Loucy (cell line): ENCODE results near the gene KLF6.

Experiments used
- EZH2phosphoT487 ChIP-seq: fragments of 200-600 bp; IDR thresholded peaks from 2 replicates; pipeline ENCODE4 v1.6.1; 2018; ENCODE audit warnings: antibody characterized with exemption, mild to moderate bottlenecking, moderate library complexity, borderline replicate concordance
- TF ChIP-seq, protein P1 (sequence below): fragments of 200-600 bp; sonication (generic); conservative IDR thresholded peaks from 2 replicates; pipeline ENCODE4 v1.5.1; 2014; ENCODE audit warnings: mild to moderate bottlenecking, antibody characterized with exemption, low read length

DNA sequence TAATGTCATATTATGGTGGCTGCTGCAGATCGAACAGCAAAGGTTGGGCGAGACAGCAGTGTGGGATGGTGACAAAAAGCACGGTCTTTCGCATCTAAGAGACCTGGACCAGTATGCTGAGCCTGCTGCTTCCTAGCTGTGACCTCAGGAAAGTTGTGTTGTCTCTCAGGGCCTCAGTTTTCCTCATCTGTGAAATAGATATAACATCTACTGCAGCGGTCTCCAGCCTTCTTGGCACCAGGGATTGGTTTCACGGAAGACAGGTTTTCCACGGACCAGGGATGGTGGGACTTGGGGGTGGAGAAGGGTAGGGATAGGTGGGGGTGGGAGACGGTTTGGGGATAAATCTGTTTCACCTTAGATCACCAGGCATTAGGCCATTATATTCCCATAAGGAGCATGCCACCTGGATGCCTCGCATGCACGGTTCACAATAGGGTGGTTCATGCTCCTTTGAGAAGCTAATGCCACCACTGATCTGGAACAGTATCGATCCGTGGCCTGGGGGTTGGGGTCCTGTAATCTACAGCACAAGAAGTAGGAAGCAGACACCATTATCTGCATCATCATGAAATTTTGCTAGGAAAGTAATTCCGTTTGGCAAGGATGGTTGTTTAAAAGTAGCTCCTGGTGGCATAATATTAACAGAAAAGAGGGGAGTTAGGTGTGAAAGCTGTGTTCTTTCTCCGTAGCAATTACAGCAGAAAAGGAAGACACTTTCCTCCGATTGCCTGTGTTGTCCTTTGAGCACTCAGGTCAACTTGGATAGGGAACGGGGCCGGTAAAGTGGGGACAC is 10.8 kb downstream of the KLF6 start:
- TF ChIP-seq, protein P1, sequence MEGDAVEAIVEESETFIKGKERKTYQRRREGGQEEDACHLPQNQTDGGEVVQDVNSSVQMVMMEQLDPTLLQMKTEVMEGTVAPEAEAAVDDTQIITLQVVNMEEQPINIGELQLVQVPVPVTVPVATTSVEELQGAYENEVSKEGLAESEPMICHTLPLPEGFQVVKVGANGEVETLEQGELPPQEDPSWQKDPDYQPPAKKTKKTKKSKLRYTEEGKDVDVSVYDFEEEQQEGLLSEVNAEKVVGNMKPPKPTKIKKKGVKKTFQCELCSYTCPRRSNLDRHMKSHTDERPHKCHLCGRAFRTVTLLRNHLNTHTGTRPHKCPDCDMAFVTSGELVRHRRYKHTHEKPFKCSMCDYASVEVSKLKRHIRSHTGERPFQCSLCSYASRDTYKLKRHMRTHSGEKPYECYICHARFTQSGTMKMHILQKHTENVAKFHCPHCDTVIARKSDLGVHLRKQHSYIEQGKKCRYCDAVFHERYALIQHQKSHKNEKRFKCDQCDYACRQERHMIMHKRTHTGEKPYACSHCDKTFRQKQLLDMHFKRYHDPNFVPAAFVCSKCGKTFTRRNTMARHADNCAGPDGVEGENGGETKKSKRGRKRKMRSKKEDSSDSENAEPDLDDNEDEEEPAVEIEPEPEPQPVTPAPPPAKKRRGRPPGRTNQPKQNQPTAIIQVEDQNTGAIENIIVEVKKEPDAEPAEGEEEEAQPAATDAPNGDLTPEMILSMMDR = no peak
- TF ChIP-seq EZH2phosphoT487 = no peak
